Measurements from ENCODE around the gene XYLT1.

XYLT1 gene

GRCh38 chr16:17173281-17173680 is 297.5 kb downstream of the XYLT1 start:
- Histone ChIP-seq H3K79me2 (ENCODE audit: insufficient read depth, low read depth) (no peaks in the 10 kb centered on the region), H3K9ac (no peak overlapping the region), H4K20me1 (ENCODE audit: insufficient read depth) (no peaks in the 10 kb centered on the region), H3K4me2 (no peak overlapping the region), H3K27me3 (ENCODE audit: insufficient read depth, low read depth) (no peaks in the 10 kb centered on the region), H3K36me3 (ENCODE audit: insufficient read depth) (no peaks in the 10 kb centered on the region), H3K4me3 (IDR thresholded peaks at IDR 0.05; ENCODE audit: insufficient read depth, low read depth, low read length) (no peak overlapping the region), H3K27ac (no peak overlapping the region), H2AFZ (ENCODE audit: low read depth) (no peak overlapping the region), H3K4me1 (ENCODE audit: low read depth, poor library complexity, severe bottlenecking) (no peaks in the 10 kb centered on the region)
- TF ChIP-seq CTCF (conservative IDR thresholded peaks at IDR 0.05; ENCODE audit: low read depth, low read length), result no peak

- H3K27me3 ChIP-seq (ENCODE audit: insufficient read depth, low read depth), result no peaks in the 10 kb centered on the region
- no peak overlapping the region for H3K4me3 ChIP-seq (IDR thresholded peaks at IDR 0.05; ENCODE audit: insufficient read depth, low read depth, low read length)
- H3K79me2 ChIP-seq (ENCODE audit: insufficient read depth, low read depth), result no peaks in the 10 kb centered on the region
- no peak for TF ChIP-seq CTCF (conservative IDR thresholded peaks at IDR 0.05; ENCODE audit: low read depth, low read length)
- H3K4me1 ChIP-seq (ENCODE audit: low read depth, poor library complexity, severe bottlenecking), result no peaks in the 10 kb centered on the region
- no peaks in the 10 kb centered on the region for H4K20me1 ChIP-seq (ENCODE audit: insufficient read depth)
- H3K4me2 ChIP-seq, result no peak overlapping the region
- no peaks in the 10 kb centered on the region for H3K36me3 ChIP-seq (ENCODE audit: insufficient read depth)
- no peak overlapping the region for H2AFZ ChIP-seq (ENCODE audit: low read depth)
- H3K27ac ChIP-seq, result no peak overlapping the region
- no peak overlapping the region for H3K9ac ChIP-seq
Measured at GRCh38 chr16:17171250-17172143, 299.3 kb downstream of the XYLT1 start.

GRCh38 chr16:17170435-17170834 is 300.3 kb downstream of the XYLT1 start:
- H3K4me1 ChIP-seq (ENCODE audit: low read depth, poor library complexity, severe bottlenecking), result no peaks in the 10 kb centered on the region
- H3K36me3 ChIP-seq (ENCODE audit: insufficient read depth), result no peaks in the 10 kb centered on the region
- no peak overlapping the region for H3K27ac ChIP-seq
- H3K27me3 ChIP-seq (ENCODE audit: insufficient read depth, low read depth), result no peaks in the 10 kb centered on the region
- H3K79me2 ChIP-seq (ENCODE audit: insufficient read depth, low read depth), result no peaks in the 10 kb centered on the region
- no peak for TF ChIP-seq CTCF (conservative IDR thresholded peaks at IDR 0.05; ENCODE audit: low read depth, low read length)
- no peak overlapping the region for H3K9ac ChIP-seq
- H3K4me2 ChIP-seq, result no peak overlapping the region
- H3K4me3 ChIP-seq (IDR thresholded peaks at IDR 0.05; ENCODE audit: insufficient read depth, low read depth, low read length), result no peak overlapping the region
- no peaks in the 10 kb centered on the region for H4K20me1 ChIP-seq (ENCODE audit: insufficient read depth)
- H2AFZ ChIP-seq (ENCODE audit: low read depth), result no peak overlapping the region

DNA sequence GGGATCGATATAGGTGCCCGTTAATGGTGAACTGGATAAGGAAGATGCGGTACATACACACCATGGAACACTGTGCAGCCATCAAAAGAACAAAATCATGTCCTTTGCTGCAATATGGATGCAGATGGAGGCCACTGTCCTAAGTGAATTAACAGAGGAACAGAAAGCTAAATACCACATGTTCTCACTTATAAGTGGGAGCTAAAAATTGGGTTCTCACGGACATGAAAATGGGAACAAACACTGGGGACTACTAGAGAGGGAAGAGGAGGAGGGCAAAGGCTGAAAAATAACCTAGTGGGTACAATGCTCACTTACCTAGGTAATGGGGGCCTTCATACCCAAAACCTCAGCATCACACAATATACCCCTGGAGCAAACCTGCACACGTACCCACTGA is 302.6 kb downstream of the XYLT1 start:
- no peak overlapping the region for H3K4me2 ChIP-seq
- no peak overlapping the region for H3K9ac ChIP-seq
- no peak overlapping the region for H2AFZ ChIP-seq (ENCODE audit: low read depth)
- no peaks in the 10 kb centered on the region for H3K27me3 ChIP-seq (ENCODE audit: insufficient read depth, low read depth)
- TF ChIP-seq CTCF (conservative IDR thresholded peaks at IDR 0.05; ENCODE audit: low read depth, low read length), result no peak
- H3K79me2 ChIP-seq (ENCODE audit: insufficient read depth, low read depth), result no peaks in the 10 kb centered on the region
- H3K36me3 ChIP-seq (ENCODE audit: insufficient read depth), result no peaks in the 10 kb centered on the region
- no peak overlapping the region for H3K4me3 ChIP-seq (IDR thresholded peaks at IDR 0.05; ENCODE audit: insufficient read depth, low read depth, low read length)
- H3K27ac ChIP-seq, result no peak overlapping the region
- no peaks in the 10 kb centered on the region for H3K4me1 ChIP-seq (ENCODE audit: low read depth, poor library complexity, severe bottlenecking)
- H4K20me1 ChIP-seq (ENCODE audit: insufficient read depth), result no peaks in the 10 kb centered on the region
